Thoracic aorta (tissue), 2 donors: ENCODE measurements around the gene MT1A. TPM values are rescaled to one million over a fixed set of nuclear protein-coding genes. Genes with fewer than 3 reads are reported as not detected.
"Not testable (repeated sequence)": the region's sequence is repeated elsewhere in the genome, so short reads cannot be mapped to it uniquely, and the experiment has no call there.

ENCODE experiments used
- ATAC-seq: fragments of 150-250 bp; one replicate; pipeline ENCODE4 v1.8.0; 2017; ENCODE audit warnings: low read depth; ENCODE audit not compliant: insufficient number of reproducible peaks, low FRiP score
- DNase-seq: peaks from one replicate; pipeline ENCODE4 v3.0.0-alpha.2; 2020; ENCODE audit warnings: low spot score
- H3K27ac ChIP-seq, 2 donors: fragments of 200-600 bp; sonication (generic); 1 replicate in 1 of 2; 2 replicates in 1 of 2; pipeline ENCODE4 v1.5.1; 2016; ENCODE audit warnings: mild to moderate bottlenecking in 2 of 2, moderate library complexity in 2 of 2
- H3K27me3 ChIP-seq: fragments of 200-600 bp; sonication (generic); replicated peaks from 2 replicates; pipeline ENCODE4 v1.6.0; 2016; ENCODE audit warnings: mild to moderate bottlenecking; ENCODE audit not compliant: insufficient read depth
- H3K36me3 ChIP-seq: fragments of 200-600 bp; sonication (generic); one replicate; pipeline ENCODE4 v1.5.1; 2016
- H3K4me1 ChIP-seq, 2 donors: fragments of 200-600 bp; sonication (generic); 1 replicate in 1 of 2; 2 replicates in 1 of 2; pipeline versions ENCODE4 v1.5.1 to v1.6.0; 2016; ENCODE audit warnings: low read depth in 2 of 2, mild to moderate bottlenecking in 1 of 2; ENCODE audit not compliant: control insufficient read depth in 1 of 2
- H3K4me3 ChIP-seq: fragments of 200-600 bp; sonication (generic); 2 replicates; pipeline ENCODE4 v1.5.1; 2016; ENCODE audit warnings: mild to moderate bottlenecking
- H3K9me3 ChIP-seq: fragments of 200-600 bp; sonication (generic); 2 replicates; pipeline ENCODE4 v1.5.1; 2016
- total RNA-seq, 2 donors: library from RNA; depleted of rRNA; stranded (reverse); fragments of >200 nt; gene quantifications; one replicate each; pipeline versions ENCODE4 v1.1.0 to v1.2.3, GENCODE V29; 2016
- TF ChIP-seq, protein P1 (sequence below): fragments of 200-600 bp; sonication (generic); IDR thresholded peaks from one replicate; pipeline ENCODE4 v1.5.1; 2019; ENCODE audit warnings: antibody characterized with exemption

Gene MT1A
- total RNA-seq, 2 donors from 2014 or later = 6.5 to 168 TPM

- ATAC-seq = no peak
- peak within 1 kb of the TSS; percentile 48 for H3K4me3 ChIP-seq
- H3K36me3 ChIP-seq = no peaks in the 10 kb centered on the region
- H3K9me3 ChIP-seq = no peaks in the 10 kb centered on the region
- no peak within 1 kb of the TSS for H3K27ac ChIP-seq
- no peak for DNase-seq
- peaks cover 13% of the 10 kb centered on the region for H3K27me3 ChIP-seq
- peaks cover 6 to 22% of the 10 kb centered on the region in 2 donors for H3K4me1 ChIP-seq
- TF ChIP-seq, protein P1, sequence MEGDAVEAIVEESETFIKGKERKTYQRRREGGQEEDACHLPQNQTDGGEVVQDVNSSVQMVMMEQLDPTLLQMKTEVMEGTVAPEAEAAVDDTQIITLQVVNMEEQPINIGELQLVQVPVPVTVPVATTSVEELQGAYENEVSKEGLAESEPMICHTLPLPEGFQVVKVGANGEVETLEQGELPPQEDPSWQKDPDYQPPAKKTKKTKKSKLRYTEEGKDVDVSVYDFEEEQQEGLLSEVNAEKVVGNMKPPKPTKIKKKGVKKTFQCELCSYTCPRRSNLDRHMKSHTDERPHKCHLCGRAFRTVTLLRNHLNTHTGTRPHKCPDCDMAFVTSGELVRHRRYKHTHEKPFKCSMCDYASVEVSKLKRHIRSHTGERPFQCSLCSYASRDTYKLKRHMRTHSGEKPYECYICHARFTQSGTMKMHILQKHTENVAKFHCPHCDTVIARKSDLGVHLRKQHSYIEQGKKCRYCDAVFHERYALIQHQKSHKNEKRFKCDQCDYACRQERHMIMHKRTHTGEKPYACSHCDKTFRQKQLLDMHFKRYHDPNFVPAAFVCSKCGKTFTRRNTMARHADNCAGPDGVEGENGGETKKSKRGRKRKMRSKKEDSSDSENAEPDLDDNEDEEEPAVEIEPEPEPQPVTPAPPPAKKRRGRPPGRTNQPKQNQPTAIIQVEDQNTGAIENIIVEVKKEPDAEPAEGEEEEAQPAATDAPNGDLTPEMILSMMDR = no peak
Measured at GRCh38 chr16:56667581-56668571, 29.4 kb downstream of the MT1A start, which contains the start of gene MT1G. Gene MT1G, minus strand, starts transcription at chr16:56668065. Its CDS starts 72 bp downstream, at chr16:56667993.

GRCh38 chr16:56669005-56669839 is 30.8 kb downstream of the MT1A start, which contains the start of gene MT1H:
Gene MT1H, plus strand, starts transcription at chr16:56669814. Its CDS starts 71 bp downstream, at chr16:56669885.
- Histone ChIP-seq H3K4me1 (peaks cover 6 to 22% of the 10 kb centered on the region in 2 donors), H3K27ac (no peak within 1 kb of the TSS), H3K27me3 (peaks cover 13% of the 10 kb centered on the region), H3K9me3 (no peaks in the 10 kb centered on the region), H3K36me3 (no peaks in the 10 kb centered on the region), H3K4me3 (no peak within 1 kb of the TSS)
- TF ChIP-seq, protein P1 = no peak
- DNase-seq = no peak
- no peak for ATAC-seq

DNA sequence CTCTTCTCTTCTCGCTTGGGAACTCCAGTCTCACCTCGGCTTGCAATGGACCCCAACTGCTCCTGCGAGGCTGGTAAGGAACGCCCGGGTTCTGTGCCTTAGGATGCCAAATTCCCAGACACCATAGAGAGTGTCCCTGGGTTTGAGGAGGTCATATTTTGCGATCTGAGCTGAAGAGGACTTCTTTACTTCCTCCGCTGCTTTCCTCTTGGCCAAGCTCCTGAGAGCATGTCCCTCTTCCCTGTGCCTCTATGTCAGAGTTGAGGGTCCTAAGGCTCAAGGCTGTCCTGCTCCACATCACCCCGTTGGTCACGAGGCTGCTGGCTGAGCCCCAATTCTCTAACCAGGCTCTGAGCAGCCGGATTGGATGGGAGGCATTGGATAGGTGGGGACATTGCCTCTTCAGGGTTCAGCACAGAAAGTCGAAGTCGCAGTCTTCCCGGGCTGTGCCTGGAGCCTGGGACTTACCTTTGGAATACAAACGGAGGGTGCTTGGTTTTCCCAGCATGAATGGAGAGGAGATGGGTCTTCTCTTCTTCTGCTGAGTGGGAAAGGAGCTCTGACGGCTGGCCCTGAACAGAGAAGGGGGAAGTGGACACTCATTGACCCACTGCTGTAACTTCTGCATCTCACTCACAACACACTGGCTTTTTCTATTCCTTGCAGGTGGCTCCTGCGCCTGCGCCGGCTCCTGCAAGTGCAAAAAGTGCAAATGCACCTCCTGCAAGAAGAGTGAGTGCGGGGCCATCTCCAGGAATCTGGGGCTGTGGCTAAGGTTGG is 31.6 kb downstream of the MT1A start:
- ATAC-seq = no peak
- H3K4me3 ChIP-seq = no peak overlapping the region
- H3K36me3 ChIP-seq = no peaks in the 10 kb centered on the region
- TF ChIP-seq, protein P1 = no peak
- no peaks in the 10 kb centered on the region for H3K9me3 ChIP-seq
- DNase-seq = no peak
- H3K27ac ChIP-seq = no peak overlapping the region
- H3K4me1 ChIP-seq = peaks cover 6 to 22% of the 10 kb centered on the region in 2 donors
- peaks cover 14% of the 10 kb centered on the region for H3K27me3 ChIP-seq

- H3K27me3 ChIP-seq = peaks cover 19% of the 10 kb centered on the region
Measured at GRCh38 chr16:56670620-56670934, 32.1 kb downstream of the MT1A start.

GRCh38 chr16:56671691-56672090 is 33.2 kb downstream of the MT1A start:
- not testable (repeated sequence) for H3K27ac ChIP-seq, DNase-seq, H3K4me3 ChIP-seq, ATAC-seq, H3K36me3 ChIP-seq, H3K9me3 ChIP-seq
- Histone ChIP-seq H3K27me3 (peaks cover 22% of the 10 kb centered on the region), H3K4me1 (peaks cover 10 to 30% of the 10 kb centered on the region in 2 donors)

More at GRCh38 chr16:56670620-56670934, 32.1 kb downstream of the MT1A start:
- H3K4me1 ChIP-seq = peaks cover 6 to 22% of the 10 kb centered on the region in 2 donors
- no peak overlapping the region for H3K4me3 ChIP-seq
- ATAC-seq = no peak
- no peak overlapping the region for H3K27ac ChIP-seq
- H3K36me3 ChIP-seq = no peaks in the 10 kb centered on the region
- DNase-seq = no peak
- no peaks in the 10 kb centered on the region for H3K9me3 ChIP-seq
- TF ChIP-seq, protein P1 = no peak

- not testable (repeated sequence) for DNase-seq, ATAC-seq, H3K36me3 ChIP-seq, H3K4me3 ChIP-seq, H3K27ac ChIP-seq, H3K9me3 ChIP-seq
- peaks cover 10 to 28% of the 10 kb centered on the region in 2 donors for H3K4me1 ChIP-seq
- peaks cover 22% of the 10 kb centered on the region for H3K27me3 ChIP-seq
Measured at GRCh38 chr16:56672171-56672570, 33.7 kb downstream of the MT1A start.
